GM13976 (cell line): ENCODE results near the gene NRG3.
"Not testable (repeated sequence)": the region's sequence is repeated elsewhere in the genome, so short reads cannot be mapped to it uniquely, and the experiment has no call there.

Source experiments
- DNase-seq: peaks from one replicate; pipeline ENCODE4 v3.0.0; 2012; ENCODE audit warnings: low spot score
- in situ Hi-C: fragments of 300-500 bp; cut with MboI; formaldehyde crosslinking; loops from one replicate; pipeline ENCODE4 v1.12.0; 2022; ENCODE audit warnings: low sequenced_read_pairs, mixed read lengths, inconsistent platforms; ENCODE audit not compliant: unreplicated experiment
- TF ChIP-seq, protein P1 (sequence below): IDR thresholded peaks from 2 replicates; pipeline ENCODE4 v1.5.1; 2012; ENCODE audit warnings: borderline replicate concordance, mild to moderate bottlenecking; ENCODE audit not compliant: insufficient read depth; ENCODE audit errors: extremely low read depth, missing control alignments, control extremely low read depth

Gene NRG3

DNA sequence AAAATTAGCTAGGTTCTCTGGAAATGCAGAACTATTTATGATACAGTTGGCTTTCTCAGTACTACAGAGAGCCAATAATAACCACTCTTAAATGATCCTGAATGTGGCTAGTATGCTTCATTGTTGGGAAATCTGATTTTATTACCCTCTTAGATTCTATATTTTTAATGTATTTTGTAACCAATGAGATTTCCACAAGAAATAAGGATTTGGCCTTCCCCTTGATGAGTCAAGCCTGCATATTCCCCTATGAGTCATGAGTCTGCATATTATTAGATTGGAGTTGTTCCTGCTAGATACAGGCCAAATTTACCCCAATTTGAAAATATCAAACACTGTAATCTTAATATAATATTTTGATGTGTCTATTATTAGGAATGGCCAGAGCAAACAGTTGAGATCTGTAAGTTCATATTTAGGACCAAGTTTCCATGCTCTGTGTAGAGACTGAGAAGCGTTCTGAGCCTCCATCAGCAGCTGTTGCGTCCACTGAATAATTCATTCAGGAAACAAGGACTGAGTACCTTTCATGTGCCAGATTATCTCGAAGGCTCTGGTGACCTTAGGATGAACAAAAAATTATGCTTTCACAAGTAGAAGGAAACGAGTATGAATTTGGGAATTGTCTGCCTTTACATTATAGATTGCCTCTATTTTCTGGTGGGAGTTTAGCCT, 793.4 kb downstream of the NRG3 start:
- in situ Hi-C loops = no loop called here

DNA sequence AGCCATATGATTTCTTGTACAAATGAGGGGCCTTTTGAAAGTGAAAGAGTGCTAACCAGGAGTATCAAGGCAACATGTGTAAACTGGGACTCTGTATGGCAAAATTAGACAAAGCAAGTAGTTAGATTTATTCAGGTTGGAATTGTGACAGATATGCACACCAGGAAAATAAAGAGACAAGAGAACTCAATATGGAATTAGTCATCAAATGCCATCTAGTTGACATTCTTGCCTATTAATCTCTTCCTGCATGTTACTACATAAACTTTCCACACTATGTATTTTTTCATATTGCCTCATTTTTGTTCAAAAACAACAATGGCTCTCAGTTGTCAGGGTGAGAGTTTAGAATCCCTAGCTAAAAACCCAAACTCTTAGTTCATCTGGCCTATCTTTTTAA, 799.0 kb downstream of the NRG3 start:
- TF ChIP-seq, protein P1, sequence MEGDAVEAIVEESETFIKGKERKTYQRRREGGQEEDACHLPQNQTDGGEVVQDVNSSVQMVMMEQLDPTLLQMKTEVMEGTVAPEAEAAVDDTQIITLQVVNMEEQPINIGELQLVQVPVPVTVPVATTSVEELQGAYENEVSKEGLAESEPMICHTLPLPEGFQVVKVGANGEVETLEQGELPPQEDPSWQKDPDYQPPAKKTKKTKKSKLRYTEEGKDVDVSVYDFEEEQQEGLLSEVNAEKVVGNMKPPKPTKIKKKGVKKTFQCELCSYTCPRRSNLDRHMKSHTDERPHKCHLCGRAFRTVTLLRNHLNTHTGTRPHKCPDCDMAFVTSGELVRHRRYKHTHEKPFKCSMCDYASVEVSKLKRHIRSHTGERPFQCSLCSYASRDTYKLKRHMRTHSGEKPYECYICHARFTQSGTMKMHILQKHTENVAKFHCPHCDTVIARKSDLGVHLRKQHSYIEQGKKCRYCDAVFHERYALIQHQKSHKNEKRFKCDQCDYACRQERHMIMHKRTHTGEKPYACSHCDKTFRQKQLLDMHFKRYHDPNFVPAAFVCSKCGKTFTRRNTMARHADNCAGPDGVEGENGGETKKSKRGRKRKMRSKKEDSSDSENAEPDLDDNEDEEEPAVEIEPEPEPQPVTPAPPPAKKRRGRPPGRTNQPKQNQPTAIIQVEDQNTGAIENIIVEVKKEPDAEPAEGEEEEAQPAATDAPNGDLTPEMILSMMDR = no peak
- in situ Hi-C loops = no loop called here
- no peak for DNase-seq

More for the DNA sequence above, 793.4 kb downstream of the NRG3 start:
- DNase-seq = no peak
- TF ChIP-seq, protein P1 = no peak

DNA sequence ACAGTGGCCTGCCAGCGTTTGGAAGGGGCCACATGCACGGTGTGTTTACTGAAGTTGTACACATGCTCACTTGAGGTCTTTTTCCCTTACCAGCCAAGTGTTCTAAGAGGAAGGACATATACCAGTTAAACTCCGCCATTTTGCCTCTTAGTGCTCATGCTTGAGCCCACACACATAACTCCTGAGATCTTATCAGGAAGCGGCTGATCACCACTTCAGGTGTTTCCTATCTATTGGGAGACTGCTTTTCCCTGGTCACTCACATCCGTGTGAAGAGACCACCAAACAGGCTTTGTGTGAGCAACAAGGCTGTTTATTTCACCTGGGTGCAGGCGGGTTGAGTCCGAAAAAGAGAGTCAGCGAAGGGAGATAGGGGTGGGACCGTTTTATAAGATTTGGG, 802.9 kb downstream of the NRG3 start:
- in situ Hi-C loops, DNase-seq: not testable (repeated sequence)

DNA sequence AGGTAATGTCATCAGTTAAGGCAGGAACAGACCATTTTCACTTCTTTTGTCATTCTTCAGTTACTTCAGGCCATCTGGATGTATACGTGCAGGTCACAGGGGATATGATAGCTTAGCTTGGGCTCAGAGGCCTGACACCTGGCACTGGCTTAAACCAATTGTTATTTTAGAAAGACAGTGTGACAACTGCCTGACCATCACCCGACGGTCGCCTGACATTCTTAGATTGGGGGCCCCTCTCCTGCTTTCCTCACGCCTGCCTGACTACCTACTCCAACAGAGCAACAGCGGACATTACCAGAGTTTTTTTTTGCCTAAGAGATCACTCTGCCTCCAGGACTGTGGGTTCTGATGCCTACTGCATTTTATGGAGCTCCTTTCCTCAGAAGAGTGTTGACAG, 803.5 kb downstream of the NRG3 start:
- in situ Hi-C loops, DNase-seq: not testable (repeated sequence)

DNA sequence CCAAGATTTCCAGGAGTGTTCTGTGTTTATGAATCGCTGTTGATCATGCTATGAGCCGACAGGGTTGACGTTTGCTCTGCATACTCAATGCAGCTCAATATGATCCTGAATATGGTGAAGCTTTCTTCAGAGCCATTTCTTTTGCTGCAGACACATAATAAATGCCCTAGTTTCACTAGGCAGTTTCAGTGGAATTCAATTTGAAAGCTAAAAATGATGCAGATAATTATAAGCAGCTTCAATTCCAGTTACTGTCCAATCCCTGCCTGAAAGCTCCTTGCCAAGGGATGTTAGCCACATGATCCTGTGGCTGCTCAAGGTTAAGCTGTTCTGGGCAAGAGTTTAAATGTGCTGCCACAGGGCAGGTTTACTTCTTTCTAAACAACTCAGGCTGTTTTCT, 805.6 kb downstream of the NRG3 start:
- DNase-seq = no peak
- TF ChIP-seq, protein P1 = no peak
- in situ Hi-C loops = no loop called here

DNA sequence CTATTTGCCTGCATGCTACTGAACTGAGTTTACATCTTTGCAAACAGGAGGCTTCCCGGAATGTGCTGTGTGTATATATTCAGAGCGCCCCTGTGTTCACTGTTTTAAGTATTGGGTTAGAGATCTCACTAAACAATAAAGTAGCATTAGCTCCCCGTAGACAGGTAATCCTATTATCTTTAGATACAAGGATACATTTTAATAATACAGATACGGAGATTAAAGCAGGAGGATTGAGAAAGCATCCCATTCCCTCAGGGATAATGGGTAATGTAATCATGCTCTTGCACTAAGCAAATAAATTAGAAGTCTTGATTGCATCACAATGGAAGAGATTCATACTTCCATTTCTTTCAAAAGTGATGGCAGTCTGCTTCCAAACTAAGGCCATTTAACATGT, 809.0 kb downstream of the NRG3 start:
- no peak for DNase-seq
- TF ChIP-seq, protein P1 = no peak
- in situ Hi-C loops = no loop called here

DNA sequence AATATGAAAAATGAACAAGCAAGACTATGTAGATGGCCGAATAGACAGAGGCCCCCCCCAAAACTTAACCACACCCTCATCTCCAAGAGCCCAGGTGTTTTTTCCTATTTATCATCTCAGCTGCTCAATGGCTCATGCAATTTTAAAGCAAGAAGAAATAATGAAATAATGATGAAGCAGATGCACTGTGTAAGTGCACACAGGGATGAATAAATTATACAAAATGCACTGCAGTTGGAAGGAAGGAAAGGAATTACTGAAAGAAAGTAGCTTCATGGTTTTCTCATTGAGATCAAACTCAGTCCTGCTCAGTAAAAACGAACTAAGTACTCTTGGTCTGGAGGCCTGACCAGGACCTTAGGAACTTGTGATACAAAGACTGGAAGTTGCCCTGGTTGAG, 810.1 kb downstream of the NRG3 start:
- TF ChIP-seq, protein P1 = no peak
- in situ Hi-C loops = no loop called here
- DNase-seq = no peak

DNA sequence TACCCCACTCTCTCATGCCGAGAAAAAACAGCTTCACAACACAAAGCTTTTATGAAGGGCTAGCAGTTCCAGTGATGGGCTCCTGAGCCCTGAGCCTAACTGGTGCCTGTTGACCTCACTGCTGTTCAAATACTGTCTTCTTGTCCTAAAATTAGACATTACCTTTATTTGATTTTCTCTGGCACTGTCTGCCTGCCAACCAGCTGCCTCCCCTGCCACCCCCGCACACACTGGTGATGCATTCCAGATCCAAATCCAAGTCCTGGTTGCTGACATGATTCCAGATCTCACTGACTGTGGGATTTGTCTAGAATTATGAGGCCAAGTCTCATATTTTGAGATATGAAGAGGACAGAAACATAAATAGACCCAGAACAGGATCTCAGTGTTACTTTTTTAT, 816.2 kb downstream of the NRG3 start:
- in situ Hi-C loops = no loop called here
- no peak for DNase-seq
- TF ChIP-seq, protein P1 = no peak
